Stimulated activated CD8-positive, alpha-beta memory T cell treated with anti-CD3 and anti-CD28 coated beads, Interleukin-2, amount 100 ng/mL, for 48 hours (primary cell): ENCODE measurements around the gene CAPS.

Experiments
- DNase-seq, 2 donors: peaks; one replicate each; pipeline ENCODE4 v3.0.0-alpha.2; 2020; ENCODE audit warnings: low read depth in 2 of 2

CAPS gene

DNA sequence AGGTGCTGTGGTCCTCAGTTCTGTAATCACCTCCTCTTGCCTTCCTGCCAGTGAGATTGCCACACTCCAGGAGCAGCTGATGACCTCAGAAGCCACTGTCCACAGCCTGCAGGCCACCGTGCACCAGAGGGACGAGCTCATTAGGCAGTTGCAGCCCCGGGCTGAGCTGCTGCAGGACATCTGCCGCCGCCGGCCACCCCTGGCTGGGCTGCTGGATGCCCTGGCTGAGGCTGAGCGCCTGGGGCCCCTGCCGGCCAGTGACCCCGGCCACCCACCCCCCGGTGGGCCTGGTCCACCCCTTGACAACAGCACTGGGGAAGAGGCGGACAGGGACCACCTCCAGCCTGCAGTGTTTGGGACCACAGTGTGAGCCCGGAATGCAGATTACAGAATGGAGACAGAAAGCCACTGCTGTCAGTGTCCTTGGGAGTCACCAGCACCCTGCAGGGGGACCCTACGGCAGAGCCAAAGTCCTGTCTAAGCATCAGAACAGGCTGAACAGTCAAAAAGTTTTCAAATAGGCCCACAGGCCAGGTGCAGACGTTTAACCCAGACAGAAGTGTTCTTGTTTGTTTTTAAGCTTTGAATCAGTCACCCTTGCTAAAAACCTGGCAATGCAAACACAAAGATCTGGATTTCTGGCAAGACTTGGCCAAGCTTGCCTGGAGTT lies 5.1 kb upstream of the CAPS start:
- no peak for DNase-seq

GRCh38 chr19:5910638-5910907 lies 3.5 kb upstream of the CAPS start:
- DNase-seq: no peak

- no peak for DNase-seq
These were observed 2.7 kb upstream of the CAPS start for GRCh38 chr19:5911366-5911765.

DNA sequence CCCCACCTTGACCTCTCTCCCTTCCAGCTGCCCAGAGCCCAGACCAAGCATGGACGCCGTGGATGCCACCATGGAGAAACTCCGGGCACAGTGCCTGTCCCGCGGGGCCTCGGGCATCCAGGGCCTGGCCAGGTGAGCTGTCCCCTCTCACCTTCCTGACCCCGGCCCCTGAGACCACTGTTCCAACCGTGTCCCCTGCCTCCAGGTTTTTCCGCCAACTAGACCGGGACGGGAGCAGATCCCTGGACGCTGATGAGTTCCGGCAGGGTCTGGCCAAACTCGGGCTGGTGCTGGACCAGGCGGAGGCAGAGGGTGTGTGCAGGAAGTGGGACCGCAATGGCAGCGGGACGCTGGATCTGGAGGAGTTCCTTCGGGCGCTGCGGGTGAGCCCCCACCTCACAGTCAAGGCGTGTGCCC lies 312 bp downstream of the CAPS start:
- no peak for DNase-seq

DNA sequence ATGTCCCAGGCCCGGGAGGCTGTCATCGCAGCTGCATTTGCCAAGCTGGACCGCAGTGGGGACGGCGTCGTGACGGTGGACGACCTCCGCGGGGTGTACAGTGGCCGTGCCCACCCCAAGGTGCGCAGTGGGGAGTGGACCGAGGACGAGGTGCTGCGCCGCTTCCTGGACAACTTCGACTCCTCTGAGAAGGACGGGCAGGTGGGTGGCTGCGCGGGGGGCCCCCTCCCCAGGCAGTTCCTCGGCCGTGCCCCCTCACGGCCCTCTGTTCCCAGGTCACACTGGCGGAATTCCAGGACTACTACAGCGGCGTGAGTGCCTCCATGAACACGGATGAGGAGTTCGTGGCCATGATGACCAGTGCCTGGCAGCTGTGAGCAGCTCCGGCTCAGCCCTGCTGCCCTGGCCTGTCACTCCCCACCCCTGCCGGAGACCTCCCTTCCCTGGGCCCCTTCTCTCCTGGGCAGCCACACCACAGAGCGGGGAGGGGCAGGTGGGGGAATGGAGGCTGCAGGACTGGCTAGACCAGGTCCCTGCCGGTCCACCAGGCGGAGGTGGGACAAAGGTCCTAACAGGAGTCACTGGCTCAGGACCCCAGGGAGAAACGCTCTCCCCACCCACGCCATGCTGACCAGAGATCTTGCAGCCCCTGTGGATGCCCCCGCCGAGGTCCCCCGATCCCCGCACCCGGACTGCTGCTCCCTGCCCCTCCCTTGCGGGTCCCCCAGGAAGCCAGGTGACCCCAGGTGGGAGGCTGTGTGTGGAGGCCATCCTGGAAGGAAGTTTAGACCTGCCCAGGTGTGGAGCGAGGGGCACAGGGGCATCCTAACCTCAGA lies 1.1 kb downstream of the CAPS start:
- DNase-seq: no peak

- DNase-seq: no peak
These were observed 1.7 kb downstream of the CAPS start for GRCh38 chr19:5915782-5916165.

GRCh38 chr19:5916181-5916708 lies 2.2 kb downstream of the CAPS start:
- DNase-seq: no peak

GRCh38 chr19:5917431-5918107 lies 3.5 kb downstream of the CAPS start:
- DNase-seq: no peak

- DNase-seq: no peak
These were observed 4.5 kb downstream of the CAPS start for GRCh38 chr19:5918463-5919079.

DNA sequence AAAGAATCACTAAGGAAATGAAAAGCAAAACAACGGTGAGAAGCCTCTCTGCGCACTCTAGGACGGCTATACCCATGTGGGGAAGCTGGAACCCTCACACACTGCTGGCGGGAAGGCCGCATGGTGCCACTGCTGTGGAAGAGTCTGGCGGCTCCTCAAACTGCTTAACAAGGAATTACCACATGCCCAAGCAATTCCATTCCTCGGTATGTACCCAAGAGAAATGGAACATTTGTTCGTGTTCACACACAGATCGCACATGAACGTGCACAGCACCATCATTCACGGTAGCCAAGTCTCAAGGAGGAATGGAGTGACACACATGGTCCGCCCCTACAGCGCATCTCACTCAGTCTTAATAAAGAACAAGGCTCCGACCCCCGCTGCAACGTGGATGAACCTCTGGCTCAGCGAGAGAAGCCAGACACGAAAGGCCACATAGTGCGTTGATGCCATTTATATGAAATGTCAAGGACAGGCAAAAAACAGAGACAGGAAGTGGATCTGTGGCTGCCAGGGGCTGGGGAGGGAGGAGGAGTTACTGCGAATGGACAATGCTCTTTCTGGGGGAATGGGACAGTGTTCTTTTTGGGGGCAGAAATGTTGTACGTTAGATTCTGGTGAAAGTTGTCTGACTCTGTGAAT lies 7.6 kb downstream of the CAPS start:
- DNase-seq: no peak

DNA sequence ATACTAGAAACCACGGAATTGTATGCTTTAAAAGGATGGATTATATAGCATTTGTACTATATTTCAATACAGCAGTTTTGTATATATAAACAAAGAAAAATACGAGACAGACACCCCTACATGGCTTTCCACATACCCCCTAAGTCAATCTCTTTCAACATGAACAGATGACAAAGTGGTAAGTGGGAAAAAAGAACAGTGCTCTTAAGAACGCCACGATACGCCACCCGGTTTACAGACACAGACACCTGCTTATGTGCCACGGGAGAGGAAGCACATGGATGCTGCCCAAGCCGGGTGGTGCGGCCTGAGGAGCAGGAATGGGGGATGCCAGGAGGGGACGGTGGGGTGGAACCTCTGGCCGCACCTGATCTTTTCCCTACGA lies 8.1 kb downstream of the CAPS start:
- no peak for DNase-seq

GRCh38 chr19:5923356-5923755 lies 9.3 kb downstream of the CAPS start:
- no peak for DNase-seq

DNA sequence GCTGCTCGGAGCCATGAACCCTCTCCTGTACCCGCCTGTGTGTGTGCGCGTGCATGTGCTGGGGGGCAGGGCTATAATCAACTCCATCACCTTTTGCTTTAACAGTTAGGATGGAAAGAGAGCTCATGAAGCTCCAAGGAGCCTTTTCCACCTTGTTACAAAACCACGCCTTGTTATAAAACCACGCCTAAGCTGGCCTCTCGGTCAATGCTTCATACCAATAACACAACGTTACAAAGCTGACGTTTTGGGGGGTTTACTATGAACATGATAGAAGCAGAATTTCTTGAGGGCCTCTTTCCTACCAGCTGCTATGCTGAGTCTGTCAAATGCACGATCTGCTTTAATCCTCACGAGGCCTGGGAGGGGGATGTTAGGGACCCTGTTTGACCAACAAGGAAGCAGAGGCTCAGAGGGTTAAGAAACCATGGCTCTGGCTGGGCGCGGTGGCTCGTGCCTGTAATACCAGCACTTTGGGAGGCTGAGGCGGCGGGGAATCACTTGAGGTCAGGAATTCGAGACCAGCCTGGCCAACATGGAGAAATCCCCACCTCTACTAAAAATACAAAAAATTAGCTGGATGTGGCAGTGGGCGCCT lies 11.9 kb downstream of the CAPS start:
- no peak for DNase-seq

GRCh38 chr19:5926641-5927440 lies 12.8 kb downstream of the CAPS start:
- DNase-seq: no peak

- no peak for DNase-seq
These were observed 13.4 kb downstream of the CAPS start for GRCh38 chr19:5927441-5927821.

DNA sequence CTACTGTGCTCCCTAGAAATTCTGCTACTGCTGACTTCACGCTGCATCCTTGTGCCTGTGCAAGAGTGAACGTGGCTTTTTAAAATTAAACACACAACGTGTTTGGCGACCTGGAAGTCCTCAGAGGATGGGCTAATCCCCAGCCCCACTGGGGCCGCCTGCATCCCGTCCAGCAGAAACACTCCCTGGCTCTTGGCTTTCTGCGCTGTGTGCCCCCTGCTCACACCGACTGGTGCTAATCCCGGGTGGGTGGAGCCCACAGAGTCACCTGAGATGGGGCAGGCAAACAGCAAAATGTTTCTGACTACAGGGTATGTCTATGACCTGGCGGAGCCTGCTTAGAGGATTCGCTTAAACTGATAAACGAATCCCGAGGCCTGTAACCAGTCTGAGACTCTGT lies 15.1 kb downstream of the CAPS start:
- DNase-seq: no peak

DNA sequence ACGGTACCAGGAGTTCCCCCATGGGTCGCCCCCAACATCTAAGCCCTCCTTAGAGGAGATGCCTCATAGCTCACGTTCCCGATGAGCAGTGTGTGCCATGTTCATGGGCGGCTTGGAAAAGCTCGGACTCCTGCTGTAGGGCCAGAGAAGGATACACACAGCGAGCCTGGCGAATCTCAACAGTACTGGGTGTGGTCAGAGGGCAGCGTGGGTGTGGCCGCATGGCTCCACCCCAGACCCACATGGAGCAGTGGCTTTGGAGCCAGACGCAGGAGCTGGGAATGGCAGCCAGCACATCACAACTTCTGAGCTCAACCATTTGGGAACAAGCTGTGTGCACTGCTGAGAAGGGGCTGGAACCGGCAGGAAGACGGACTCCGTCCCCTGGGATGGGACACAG lies 15.6 kb downstream of the CAPS start:
- DNase-seq: no peak

GRCh38 chr19:5931251-5931650 lies 17.2 kb downstream of the CAPS start:
- no peak for DNase-seq

DNA sequence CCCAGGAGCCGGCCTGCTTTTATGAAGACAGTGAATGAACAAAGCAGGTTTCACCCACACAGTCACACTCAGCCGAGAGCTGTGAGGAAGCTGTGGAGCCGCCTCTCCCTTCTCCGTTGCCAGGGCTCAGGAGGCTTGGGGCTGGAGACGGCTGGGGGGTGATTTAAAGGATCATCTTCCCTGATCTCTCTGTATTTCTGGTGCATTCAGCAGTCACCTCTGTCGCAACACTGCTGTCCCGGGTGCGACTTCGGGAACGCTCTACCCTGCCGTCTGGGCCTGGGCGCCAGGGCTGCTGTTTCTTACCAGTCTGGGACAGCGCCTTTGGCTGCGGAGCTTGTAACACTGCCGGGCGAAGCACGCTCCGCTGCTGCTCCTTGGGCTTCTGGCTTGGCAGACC lies 18.1 kb downstream of the CAPS start:
- DNase-seq: no peak

GRCh38 chr19:5932609-5933262 lies 18.7 kb downstream of the CAPS start:
- no peak for DNase-seq
